Sigmoid colon (tissue), 7 donors: ENCODE data around the gene PRKRIP1. TPM values are rescaled to one million over a fixed set of nuclear protein-coding genes. Genes with fewer than 3 reads are reported as not detected.
"Not testable (repeated sequence)": the region's sequence is repeated elsewhere in the genome, so short reads cannot be mapped to it uniquely, and the experiment has no call there.

ENCODE experiments used
- DNase-seq: peaks from one replicate; pipeline ENCODE4 v3.0.0-alpha.2; 2019
- H3K27ac ChIP-seq, 4 donors: fragments of 200-600 bp; sonication (generic); one replicate each; pipeline ENCODE4 v1.5.1; 2016 to 2019; ENCODE audit warnings: mild to moderate bottlenecking in 1 of 4
- H3K27me3 ChIP-seq, 3 donors: fragments of 200-600 bp; sonication (generic); one replicate each; pipeline ENCODE4 v1.5.1; 2019; ENCODE audit warnings: mild to moderate bottlenecking in 1 of 3
- H3K36me3 ChIP-seq, 4 donors: fragments of 200-600 bp; sonication (generic); one replicate each; pipeline ENCODE4 v1.5.1; 2016 to 2019
- H3K4me1 ChIP-seq, 4 donors: fragments of 200-600 bp; sonication (generic); one replicate each; pipeline ENCODE4 v1.5.1; 2017 to 2019
- H3K4me3 ChIP-seq, 4 donors: fragments of 200-600 bp; sonication (generic); one replicate each; pipeline ENCODE4 v1.5.1; 2017 to 2019; ENCODE audit warnings: mild to moderate bottlenecking in 2 of 4, moderate library complexity in 1 of 4
- H3K9me3 ChIP-seq, 4 donors: fragments of 200-600 bp in 3 of 4; sonication (generic) in 3 of 4; one replicate each; pipeline versions ENCODE4 v1.5.1 to v1.6.1; 2013 to 2019
- CTCF ChIP-seq, 4 experiments: fragments of 450-650 bp in 3 of 4; fragments of 200-600 bp in 1 of 4; IDR thresholded peaks; one replicate each; pipeline ENCODE4 v1.5.1; 2016 to 2019; ENCODE audit warnings: antibody characterized with exemption in 4 of 4, mild to moderate bottlenecking in 3 of 4, moderate library complexity in 2 of 4
- EP300 ChIP-seq, 4 donors: sonication (generic); formaldehyde crosslinking; IDR thresholded peaks; one replicate each; pipeline ENCODE4 v1.6.1; 2017; ENCODE audit warnings: antibody characterized with exemption in 4 of 4
- POLR2A ChIP-seq, 2 donors: fragments of 450-650 bp; IDR thresholded peaks; one replicate each; pipeline ENCODE4 v1.6.1; 2016; ENCODE audit warnings: antibody characterized with exemption in 2 of 2, mild to moderate bottlenecking in 2 of 2, moderate library complexity in 2 of 2
- POLR2AphosphoS5 ChIP-seq, 4 donors: sonication (generic); formaldehyde crosslinking; IDR thresholded peaks; one replicate each; pipeline ENCODE4 v1.6.1; 2017; ENCODE audit warnings: antibody characterized with exemption in 4 of 4
- WGBS, 2 donors: extraction: QIAGEN DNeasy Blood & Tissue Kit; methylation state at CpG; one replicate each; pipeline ENCODE4 v1.1.7; 2013; 5-methylcytosine and 5-hydroxymethylcytosine counted together
- intact Hi-C: fragments of 100-400 bp; cut with DNase I; formaldehyde crosslinking; loops from one replicate; pipeline ENCODE4 v1.15.1; 2023
- polyA plus RNA-seq, 3 donors: library from polyadenylated mRNA; stranded (reverse); fragments of 200-250 nt; gene quantifications; one replicate each; pipeline ENCODE4 v1.2.3, GENCODE V29; 2013
- small RNA-seq, 3 donors: library from RNA; depleted of rRNA; stranded (forward); fragments of <200 nt; gene quantifications; one replicate each; pipeline ENCODE3, GENCODE V24; 2016
- total RNA-seq, 4 donors: library from RNA; depleted of rRNA; stranded (reverse); fragments of >200 nt; gene quantifications; one replicate each; pipeline ENCODE4 v1.1.0, GENCODE V29; 2016
- donor health status: healthy with polysubstance abuse.
- donor health status: Bipolar disorder and iron deficiency.
- donor health status: healthy.

Gene PRKRIP1
- total and polyA plus RNA-seq, 7 donors, result 9.0 to 29.9 (median 24.1) TPM

GRCh38 chr7:102471791-102472125 lies 75.6 kb downstream of the PRKRIP1 start:
- TF ChIP-seq POLR2A (IDR thresholded peaks at IDR 0.05) (no peak), POLR2AphosphoS5 (IDR thresholded peaks at IDR 0.05) (no peak), CTCF (IDR thresholded peaks at IDR 0.05) (no peak), EP300 (IDR thresholded peaks at IDR 0.05) (no peak)
- no peak overlapping the region for H3K27ac ChIP-seq
- intact Hi-C loops, result no loop called here
- peaks cover 0 to 1% (median 0%) of the 10 kb centered on the region in 4 donors for H3K4me1 ChIP-seq
- no peaks in the 10 kb centered on the region for H3K9me3 ChIP-seq
- H3K36me3 ChIP-seq, result peaks cover 0 to 49% (median 12%) of the 10 kb centered on the region in 4 donors
- no peak overlapping the region for H3K4me3 ChIP-seq
- no peaks in the 10 kb centered on the region for H3K27me3 ChIP-seq
- no peak for DNase-seq
- 85 to 91% methylated on average over 6 of the region's 6 CpGs for WGBS, 2 donors

GRCh38 chr7:102472126-102473041 lies 76.2 kb downstream of the PRKRIP1 start:
- DNase-seq, result peak; percentile 61
- no peaks in the 10 kb centered on the region for H3K9me3 ChIP-seq
- intact Hi-C loops, result no loop called here
- H3K36me3 ChIP-seq, result peaks cover 0 to 49% (median 12%) of the 10 kb centered on the region in 4 donors
- no peaks in the 10 kb centered on the region for H3K27me3 ChIP-seq
- no peak for TF ChIP-seq EP300 (IDR thresholded peaks at IDR 0.05)
- no peak for TF ChIP-seq CTCF (IDR thresholded peaks at IDR 0.05)
- no peak for TF ChIP-seq POLR2A (IDR thresholded peaks at IDR 0.05)
- no peak for TF ChIP-seq POLR2AphosphoS5 (IDR thresholded peaks at IDR 0.05)
- WGBS, 2 donors, result 82 to 85% methylated on average over 31 of the region's 31 CpGs
- H3K27ac ChIP-seq, result no peak overlapping the region
- H3K4me3 ChIP-seq, result no peak overlapping the region
- H3K4me1 ChIP-seq, result no peaks in the 10 kb centered on the region

- peaks cover 0 to 48% (median 9%) of the 10 kb centered on the region in 4 donors for H3K36me3 ChIP-seq
- intact Hi-C loops, result no loop called here
- H3K9me3 ChIP-seq, result no peaks in the 10 kb centered on the region
- H3K4me3 ChIP-seq, result no peak overlapping the region
- H3K27ac ChIP-seq, result no peak overlapping the region
- DNase-seq, result peak; percentile 62
- WGBS, 2 donors, result 85 to 88% methylated on average over 23 of the region's 23 CpGs
- no peak for TF ChIP-seq EP300 (IDR thresholded peaks at IDR 0.05)
- no peak for TF ChIP-seq POLR2AphosphoS5 (IDR thresholded peaks at IDR 0.05)
- no peak for TF ChIP-seq POLR2A (IDR thresholded peaks at IDR 0.05)
- no peak for TF ChIP-seq CTCF (IDR thresholded peaks at IDR 0.05)
- no peaks in the 10 kb centered on the region for H3K4me1 ChIP-seq
- H3K27me3 ChIP-seq, result no peaks in the 10 kb centered on the region
These were observed 77.3 kb downstream of the PRKRIP1 start for GRCh38 chr7:102473271-102473991.

GRCh38 chr7:102474116-102474515 lies 78.0 kb downstream of the PRKRIP1 start:
- H3K4me3 ChIP-seq, intact Hi-C loops, H3K27me3 ChIP-seq, H3K27ac ChIP-seq, H3K4me1 ChIP-seq, H3K9me3 ChIP-seq: not testable (repeated sequence)
- DNase-seq, result peak; percentile 12
- peaks cover 0 to 42% (median 9%) of the 10 kb centered on the region in 4 donors for H3K36me3 ChIP-seq
- WGBS, 2 donors, result 89 to 90% methylated on average over 12 to 14 of the region's 14 CpGs

GRCh38 chr7:102474736-102475435 lies 78.7 kb downstream of the PRKRIP1 start:
- peaks cover 0 to 37% (median 9%) of the 10 kb centered on the region in 4 donors for H3K36me3 ChIP-seq
- H3K27ac ChIP-seq, intact Hi-C loops, H3K4me1 ChIP-seq, H3K4me3 ChIP-seq, H3K27me3 ChIP-seq, H3K9me3 ChIP-seq: not testable (repeated sequence)
- WGBS, 2 donors, result 85 to 86% methylated on average over 12 to 16 of the region's 19 CpGs
- DNase-seq, result peak; percentile 21

Small RNA genes within 50 kb of the gene (small RNA-seq; reads per million reads assigned to genes)
- gene AC091390.4 (0 reads per million in 3 donors), gene MIR548O (0 reads per million in 3 donors)

Other genes with a start within 250 kb of the PRKRIP1 start
- gene SH2B2, start 109.5 kb upstream of the PRKRIP1 start, total RNA-seq, result 10 to 100 TPM in 1 of 4 donors, 1 to 10 TPM in 3; 1.1 to 10.5 (median 5.5) TPM
- 1 to 10 TPM in 1 of 3 donors, not detected in 2; 4.6 TPM for gene SH2B2, start 109.5 kb upstream of the PRKRIP1 start, polyA plus RNA-seq
- not detected for gene SPDYE6, start 39.9 kb upstream of the PRKRIP1 start, total RNA-seq
- gene SPDYE6, start 39.9 kb upstream of the PRKRIP1 start, polyA plus RNA-seq, result under 1 TPM in 1 of 3 donors, not detected in 2; 0.23 TPM
- 10 to 100 TPM in 2 of 4 donors, 1 to 10 TPM in 2; 6.4 to 15.8 (median 11.1) TPM for gene ORAI2, start 37.2 kb downstream of the PRKRIP1 start, total RNA-seq
- 10 to 100 TPM in 1 of 3 donors, 1 to 10 TPM in 2; 1.4 to 38.7 (median 3.6) TPM for gene ORAI2, start 37.2 kb downstream of the PRKRIP1 start, polyA plus RNA-seq
- gene ALKBH4, start 68.5 kb downstream of the PRKRIP1 start, total RNA-seq, result 10 to 100 TPM in 3 of 4 donors, 1 to 10 TPM in 1; 8.0 to 26.7 (median 15.5) TPM
- 10 to 100 TPM in 2 of 3 donors, 1 to 10 TPM in 1; 9.2 to 10.2 (median 10.2) TPM for gene ALKBH4, start 68.5 kb downstream of the PRKRIP1 start, polyA plus RNA-seq
- gene LRWD1, start 68.6 kb downstream of the PRKRIP1 start, total RNA-seq, result 10 to 100 TPM in 1 of 4 donors, 1 to 10 TPM in 3; 7.2 to 19.4 (median 8.8) TPM
- gene LRWD1, start 68.6 kb downstream of the PRKRIP1 start, polyA plus RNA-seq, result 10 to 100 TPM; 13.4 to 18.8 (median 16.2) TPM
- gene POLR2J, start 82.6 kb downstream of the PRKRIP1 start, total RNA-seq, result 10 to 100 TPM in 3 of 4 donors, 1 to 10 TPM in 1; 9.9 to 29.3 (median 20.5) TPM
- 100 to 1,000 TPM in 2 of 3 donors, 10 to 100 TPM in 1; 75.1 to 190 (median 166) TPM for gene POLR2J, start 82.6 kb downstream of the PRKRIP1 start, polyA plus RNA-seq
- gene RASA4B, start 121.4 kb downstream of the PRKRIP1 start, total RNA-seq, result 10 to 100 TPM in 2 of 4 donors, 1 to 10 TPM in 2; 2.5 to 39.1 (median 12.9) TPM
- gene RASA4B, start 121.4 kb downstream of the PRKRIP1 start, polyA plus RNA-seq, result 10 to 100 TPM; 11.4 to 24.4 (median 16.6) TPM
- gene UPK3BL2, start 147.3 kb downstream of the PRKRIP1 start, total RNA-seq, result 10 to 100 TPM in 1 of 4 donors, 1 to 10 TPM in 2, under 1 TPM in 1; 0.99 to 10.9 (median 3.4) TPM
- gene UPK3BL2, start 147.3 kb downstream of the PRKRIP1 start, polyA plus RNA-seq, result 10 to 100 TPM in 1 of 3 donors, not detected in 2; 14.2 TPM
- gene SPDYE2, start 154.9 kb downstream of the PRKRIP1 start, total RNA-seq, result not detected
- gene SPDYE2, start 154.9 kb downstream of the PRKRIP1 start, polyA plus RNA-seq, result under 1 TPM in 1 of 3 donors, not detected in 2; 0.12 TPM
- 10 to 100 TPM; 10.7 to 19.1 (median 15.1) TPM for gene POLR2J3, start 176.2 kb downstream of the PRKRIP1 start, total RNA-seq
- 100 to 1,000 TPM in 1 of 3 donors, 10 to 100 TPM in 2; 13.9 to 103 (median 33.6) TPM for gene POLR2J3, start 176.2 kb downstream of the PRKRIP1 start, polyA plus RNA-seq
- gene RASA4, start 220.4 kb downstream of the PRKRIP1 start, total RNA-seq, result 100 to 1,000 TPM in 1 of 4 donors, 10 to 100 TPM in 3; 12.0 to 113 (median 41.7) TPM
- gene RASA4, start 220.4 kb downstream of the PRKRIP1 start, polyA plus RNA-seq, result 10 to 100 TPM in 1 of 3 donors, 1 to 10 TPM in 2; 5.4 to 35.3 (median 7.4) TPM
- 10 to 100 TPM; 18.1 to 43.5 (median 22.5) TPM for gene UPK3BL1, start 246.4 kb downstream of the PRKRIP1 start, total RNA-seq
- gene UPK3BL1, start 246.4 kb downstream of the PRKRIP1 start, polyA plus RNA-seq, result 10 to 100 TPM in 2 of 3 donors, 1 to 10 TPM in 1; 8.8 to 32.1 (median 10.2) TPM